ENCODE measurements around the gene KLHL17.

KLHL17 gene

GRCh38 chr1:960363-961131, at the start of gene KLHL17:
Gene KLHL17 (plus strand): TSS chr1:960584. CDS start chr1:960694, 110 bp downstream.
- peak; percentile 40 to 91 (median 84) for DNase-seq
- intact Hi-C loops (cut with DNase I), result no loop called here

DNA sequence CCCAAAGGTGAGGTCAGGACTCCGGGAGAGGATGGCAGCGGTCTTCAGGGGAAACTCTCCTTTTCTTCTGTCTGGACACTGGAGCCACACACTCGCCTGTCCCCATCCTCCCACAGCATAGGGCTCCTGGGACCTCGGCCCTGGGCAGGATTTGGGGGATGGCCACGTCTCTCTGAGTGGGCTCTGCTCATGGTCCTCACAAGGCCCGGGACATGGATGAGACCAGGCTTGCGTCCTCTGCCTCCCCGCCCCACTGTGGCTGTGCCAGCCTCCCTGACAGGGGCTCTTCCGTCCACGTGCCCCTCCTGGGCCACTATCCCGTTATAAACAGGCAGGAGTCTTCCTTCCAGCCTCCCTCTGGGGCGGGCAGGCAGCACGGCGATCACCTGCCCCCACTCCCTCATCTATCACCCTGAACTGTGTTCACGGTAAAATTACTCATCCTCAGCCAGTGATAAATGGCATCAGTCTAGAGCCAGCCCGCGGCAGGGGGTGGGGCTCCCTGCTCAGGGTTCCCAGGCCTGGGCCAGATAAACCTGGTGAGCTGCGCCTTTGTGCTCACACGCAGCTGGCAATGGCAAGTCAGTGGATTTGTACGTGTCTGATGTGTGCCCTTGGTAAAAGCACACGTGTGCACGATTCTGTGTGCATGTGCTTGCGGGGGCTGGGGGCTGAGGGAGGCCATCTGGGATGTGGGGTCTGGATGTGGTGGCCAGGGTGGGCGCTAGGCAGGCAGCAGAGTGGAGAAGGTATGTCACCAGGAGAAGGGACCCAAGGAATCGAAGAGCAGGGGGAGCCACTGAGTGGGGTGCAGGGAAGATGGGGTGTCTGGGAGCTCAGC, 49.3 kb upstream of the KLHL17 start:
- DNase-seq, result peak in 38 of 42 donors; percentile 25 to 80 (median 56)
- intact Hi-C loops (cut with DNase I), result no loop called here

GRCh38 chr1:911875-912739, 48.3 kb upstream of the KLHL17 start:
- intact Hi-C loops (cut with DNase I), result no loop called here
- DNase-seq, result peak in 18 of 42 donors; percentile 1 to 34 (median 11)

- DNase-seq, result peak in 16 of 42 donors; percentile 1 to 30 (median 10)
- intact Hi-C loops (cut with DNase I), result no loop called here
These were observed 47.6 kb upstream of the KLHL17 start for GRCh38 chr1:912740-913301.

DNA sequence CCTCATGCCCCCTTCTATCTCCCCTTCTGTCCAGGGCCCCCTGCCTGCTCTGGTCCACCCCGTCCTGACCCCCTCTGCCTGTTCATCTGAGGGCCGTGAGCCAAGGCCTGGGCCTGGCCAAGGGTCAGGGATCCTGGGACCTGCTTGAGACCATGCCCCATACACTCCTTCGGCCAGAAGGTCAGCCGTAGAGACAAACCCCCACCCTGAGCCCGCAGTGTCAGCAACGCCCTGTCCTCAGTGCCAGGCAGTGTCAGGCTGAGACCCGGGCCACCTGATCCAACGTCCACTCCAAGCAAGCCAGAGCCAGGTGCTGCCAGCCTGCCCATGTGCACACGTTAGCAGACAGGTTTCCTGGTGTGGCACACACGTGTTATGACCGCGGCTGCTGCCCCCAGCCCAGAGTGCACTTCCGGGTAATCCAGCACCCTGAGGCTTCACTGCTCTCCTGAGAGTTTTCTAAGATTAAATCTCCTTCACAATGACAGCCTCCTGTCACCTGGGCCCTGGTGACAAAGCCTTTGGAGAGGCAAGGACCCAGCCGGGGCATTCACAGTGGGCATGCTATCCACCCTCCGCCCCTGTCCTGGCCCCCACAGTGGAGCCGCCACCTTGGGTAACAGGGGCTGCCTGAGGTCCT, 46.8 kb upstream of the KLHL17 start:
- DNase-seq, result peak in 5 of 42 donors; percentile 1 to 26 (median 5)
- intact Hi-C loops (cut with DNase I), result no loop called here

GRCh38 chr1:914131-914890, 46.1 kb upstream of the KLHL17 start:
- intact Hi-C loops (cut with DNase I), result no loop called here
- DNase-seq, result peak in 3 of 42 donors; percentile 2 to 14 (median 3)

GRCh38 chr1:914891-915280, 45.5 kb upstream of the KLHL17 start:
- intact Hi-C loops (cut with DNase I), result no loop called here
- DNase-seq, result peak in 1 of 42 donors; percentile 7

DNA sequence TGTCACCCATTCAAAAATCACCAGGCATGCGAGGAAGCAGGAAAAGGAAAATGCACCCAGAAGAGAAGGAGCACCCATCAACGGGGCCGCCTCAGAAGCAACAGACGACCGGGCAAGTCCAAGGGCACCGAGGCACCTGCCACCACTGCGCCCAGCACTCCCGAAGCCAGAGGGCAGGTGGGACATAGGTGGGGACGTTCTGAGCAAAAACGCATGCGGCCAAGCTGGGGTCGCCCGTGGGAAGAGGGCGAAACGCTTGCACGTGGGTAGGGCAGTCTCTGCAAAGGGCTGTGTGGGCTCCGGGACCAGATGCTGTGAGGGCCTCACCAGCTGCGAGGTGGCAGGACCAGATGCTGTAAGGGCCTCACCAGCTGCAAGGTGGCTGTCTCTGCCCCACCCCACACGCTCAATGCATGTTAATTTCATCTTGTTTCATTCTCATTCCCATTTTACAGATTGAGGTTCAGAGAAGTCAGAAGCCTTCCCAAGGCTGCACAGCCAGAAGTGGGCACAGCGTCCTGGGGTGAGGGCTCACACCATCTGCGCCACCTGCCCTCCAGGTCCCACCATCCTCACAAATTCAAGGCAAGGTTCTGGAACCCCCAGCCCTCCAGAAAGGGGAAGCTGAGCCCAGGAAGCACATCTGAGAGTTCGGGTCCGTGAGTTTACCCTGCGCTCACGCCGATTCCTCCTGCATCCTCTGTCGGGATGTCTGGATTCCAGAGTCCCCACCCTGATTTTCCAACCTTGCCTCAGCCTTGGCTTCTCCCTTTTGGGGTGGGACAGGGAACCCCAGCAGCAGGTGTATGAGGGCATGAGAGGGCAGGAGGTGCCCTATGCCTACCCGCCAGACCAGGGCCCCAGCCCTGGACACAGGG, 44.9 kb upstream of the KLHL17 start:
- peak in 3 of 42 donors; percentile 1 to 10 (median 2) for DNase-seq

DNA sequence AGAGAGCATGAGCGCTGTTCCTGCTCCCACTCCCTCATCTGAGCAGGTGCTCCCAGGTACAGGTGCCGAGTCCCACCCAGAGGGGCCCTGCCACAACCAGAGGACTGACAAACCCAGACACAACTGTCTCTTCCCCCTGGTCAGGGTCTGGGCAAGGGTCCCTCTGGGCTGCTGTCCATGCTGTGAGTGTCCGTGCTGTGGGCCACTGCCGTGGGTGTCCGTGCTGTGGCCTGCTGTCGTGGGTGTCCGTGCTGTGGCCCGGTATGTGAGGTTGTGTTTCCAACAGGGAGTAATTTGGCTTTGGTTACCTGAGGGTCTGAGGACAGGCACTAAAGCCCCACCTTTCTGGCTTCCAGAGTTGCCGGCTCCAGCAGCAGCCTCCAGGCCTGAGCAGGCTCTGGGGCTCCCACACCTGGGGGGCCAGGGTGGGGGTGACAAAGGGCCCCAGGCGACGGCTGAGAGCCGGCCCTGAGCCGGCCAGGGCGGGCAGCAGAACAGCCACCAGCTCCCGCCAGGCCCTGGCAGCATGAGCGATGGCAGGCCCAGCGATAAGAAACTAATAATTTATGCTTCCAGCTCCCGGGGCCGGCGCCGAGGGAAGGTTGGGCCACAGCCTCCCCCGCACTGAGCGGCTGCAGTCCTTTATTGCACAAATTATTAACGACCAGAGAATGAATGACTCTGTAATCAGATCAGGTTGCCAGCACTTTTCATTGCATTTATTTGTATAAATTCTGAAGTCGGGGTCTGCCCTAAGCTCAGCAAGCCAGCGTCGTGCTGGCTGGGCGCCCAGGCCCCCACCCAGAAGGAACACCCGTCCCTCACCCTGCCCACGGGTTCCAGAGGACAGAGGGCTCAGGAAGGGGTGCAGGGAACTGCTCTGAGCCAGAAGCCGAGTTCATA, 44.0 kb upstream of the KLHL17 start:
- peak in 3 of 42 donors; percentile 1 to 4 (median 2) for DNase-seq
- intact Hi-C loops (cut with DNase I), result no loop called here

More for the DNA sequence above, 44.9 kb upstream of the KLHL17 start:
- intact Hi-C loops (cut with DNase I), result no loop called here

DNA sequence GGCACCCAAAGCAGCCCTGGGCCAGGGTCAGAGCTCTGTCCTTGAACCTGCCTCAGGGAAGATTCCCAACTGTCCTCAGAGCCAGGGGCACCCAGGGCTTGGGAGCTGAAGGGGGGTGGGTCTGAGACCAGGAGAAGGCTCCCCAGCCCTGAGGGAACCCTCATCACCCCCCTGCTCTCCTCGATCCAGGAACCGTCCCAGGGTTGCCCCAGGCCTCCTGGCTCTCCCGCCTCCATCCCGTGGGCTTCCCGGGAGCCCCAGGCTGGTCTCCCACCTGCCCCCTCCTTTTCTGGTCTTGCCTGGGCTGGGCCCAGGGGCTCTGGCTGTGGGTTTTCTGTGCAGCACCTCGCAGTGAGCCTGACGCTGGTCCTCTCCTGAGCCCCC, 43.3 kb upstream of the KLHL17 start:
- intact Hi-C loops (cut with DNase I), result no loop called here
- no peak for DNase-seq

DNA sequence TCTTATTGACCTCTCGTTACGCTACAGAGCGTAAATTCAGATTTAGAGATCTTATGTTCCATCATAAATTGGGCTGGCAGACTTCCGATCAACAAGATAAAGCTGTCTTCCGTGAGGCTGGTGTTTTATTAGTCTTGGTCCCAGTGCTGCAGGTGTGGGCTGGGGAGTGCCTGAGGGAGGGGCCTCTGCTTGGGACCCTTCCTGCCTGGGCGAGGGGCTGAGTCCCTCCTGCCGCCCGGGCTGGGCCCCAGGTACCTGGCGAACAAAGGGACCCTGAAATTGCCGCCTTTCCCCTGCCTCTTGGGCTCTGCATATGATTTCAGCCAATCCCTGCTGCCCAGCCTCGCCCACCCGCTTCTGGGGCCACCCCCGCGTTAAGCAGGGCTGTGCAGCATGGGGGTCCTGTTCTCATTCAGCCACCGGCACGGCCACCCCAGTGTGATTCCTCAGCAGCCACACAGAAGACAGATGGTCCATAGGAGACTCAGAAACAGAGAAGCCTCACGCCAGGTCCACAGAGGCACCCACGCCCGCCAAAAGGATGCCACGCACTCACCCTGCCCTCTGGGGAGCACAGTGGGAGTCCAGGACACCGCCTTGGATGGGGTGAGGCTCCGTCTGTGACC, 42.8 kb upstream of the KLHL17 start:
- intact Hi-C loops (cut with DNase I), result no loop called here
- DNase-seq, result no peak

DNA sequence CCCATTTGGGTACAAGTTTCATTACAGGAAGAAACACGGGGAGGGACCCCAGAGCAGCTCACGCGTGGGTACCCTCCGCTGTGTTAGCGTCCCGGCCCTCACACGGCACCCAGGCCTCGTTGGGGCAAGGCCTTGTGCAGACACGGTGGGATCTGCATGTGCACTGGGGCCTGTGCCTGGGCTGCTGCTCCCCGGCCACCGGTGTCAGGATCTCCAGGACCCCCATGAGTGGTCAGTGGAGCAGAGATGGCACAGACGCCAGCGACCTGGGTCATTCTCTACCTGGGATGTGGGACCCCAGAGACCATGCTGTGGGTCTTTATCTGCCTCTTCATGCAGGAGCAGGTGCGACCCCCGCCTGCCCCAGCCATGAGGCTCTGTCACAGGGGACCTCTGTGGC, 42.0 kb upstream of the KLHL17 start:
- no peak for DNase-seq
- intact Hi-C loops (cut with DNase I), result no loop called here

DNA sequence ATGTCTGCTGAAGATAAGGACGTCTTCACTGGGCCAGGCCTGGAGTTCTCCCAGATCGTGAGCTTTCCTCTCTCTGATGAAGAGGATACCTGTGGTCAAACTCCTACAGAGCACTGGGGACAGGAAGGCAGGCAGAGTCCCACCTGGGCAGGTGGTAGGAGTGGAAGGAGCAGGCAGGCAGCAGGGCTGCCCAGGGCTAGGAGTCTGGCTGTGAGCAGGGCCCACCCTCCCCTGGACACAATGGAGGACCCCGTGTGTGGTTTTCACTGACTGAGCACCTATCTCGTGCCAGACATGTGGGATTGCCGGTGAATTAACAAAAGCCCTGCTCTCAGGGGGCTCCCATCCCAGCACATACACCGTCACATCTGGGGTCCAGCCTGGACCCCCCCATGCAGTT, 41.5 kb upstream of the KLHL17 start:
- DNase-seq, result no peak
- intact Hi-C loops (cut with DNase I), result no loop called here

GRCh38 chr1:919271-919872, 41.0 kb upstream of the KLHL17 start:
- DNase-seq, result no peak
- intact Hi-C loops (cut with DNase I), result no loop called here

DNA sequence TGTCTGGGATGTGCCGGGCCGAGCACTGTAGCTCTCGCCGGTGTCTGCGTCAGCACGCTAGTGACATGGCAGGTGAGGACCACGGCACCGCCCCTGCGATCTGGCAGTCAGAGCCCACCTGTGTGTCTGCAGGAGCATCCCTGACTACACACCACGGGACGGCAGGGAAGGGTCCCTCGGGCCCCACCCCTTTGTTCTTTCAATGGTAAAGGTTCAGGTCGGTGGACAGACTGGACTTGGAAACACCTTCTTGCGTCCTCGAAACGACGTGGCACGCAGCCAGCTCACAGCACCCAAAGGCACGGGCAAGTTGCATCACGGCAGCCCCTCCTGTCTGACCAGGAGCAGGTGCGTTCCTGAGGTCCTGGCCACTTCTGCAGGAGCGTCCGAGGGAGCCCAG, 40.4 kb upstream of the KLHL17 start:
- intact Hi-C loops (cut with DNase I), result no loop called here
- no peak for DNase-seq
